Skeletal muscle satellite cell (primary cell): ENCODE measurements around the gene AUTS2.
A peak's percentile ranks its signal among the peaks of the same experiment; 100 is the strongest.

ENCODE experiments used
- H3K27me3 ChIP-seq: 2 replicates; pipeline ENCODE4 v1.7.0; 2013; ENCODE audit warnings: low read length; ENCODE audit not compliant: control insufficient read depth, insufficient read depth
- H3K36me3 ChIP-seq: 2 replicates; pipeline ENCODE4 v1.7.0; 2013; ENCODE audit warnings: mild to moderate bottlenecking, control low read depth, low read length; ENCODE audit not compliant: insufficient read depth
- H3K4me1 ChIP-seq: 2 replicates; pipeline ENCODE4 v1.7.0; 2013; ENCODE audit warnings: low read length; ENCODE audit not compliant: control insufficient read depth, insufficient read depth
- H3K4me2 ChIP-seq: 2 replicates; pipeline ENCODE4 v1.7.0; 2013; ENCODE audit warnings: mild to moderate bottlenecking, low read length
- H3K4me3 ChIP-seq: 2 replicates; pipeline ENCODE4 v1.7.0; 2013; ENCODE audit warnings: low read length
- H3K9ac ChIP-seq: 2 replicates; pipeline ENCODE4 v1.7.0; 2013; ENCODE audit warnings: mild to moderate bottlenecking, low read depth, low read length, moderate library complexity
- H3K9me3 ChIP-seq: replicated peaks from 2 replicates; pipeline ENCODE4 v1.7.0; 2013; ENCODE audit warnings: mild to moderate bottlenecking, control low read depth, low read length

The AUTS2 gene

GRCh38 chr7:70679661-70680060, 1081.4 kb downstream of the AUTS2 start:
- no peak overlapping the region for H3K4me2 ChIP-seq
- no peaks in the 10 kb centered on the region for H3K36me3 ChIP-seq
- no peak overlapping the region for H3K9ac ChIP-seq
- no peaks in the 10 kb centered on the region for H3K4me1 ChIP-seq
- H3K4me3 ChIP-seq: no peak overlapping the region
- no peaks in the 10 kb centered on the region for H3K27me3 ChIP-seq
- H3K9me3 ChIP-seq: no peaks in the 10 kb centered on the region

GRCh38 chr7:70680306-70680705, 1082.0 kb downstream of the AUTS2 start:
- H3K9ac ChIP-seq: no peak overlapping the region
- no peak overlapping the region for H3K4me2 ChIP-seq
- H3K4me3 ChIP-seq: no peak overlapping the region
- no peaks in the 10 kb centered on the region for H3K4me1 ChIP-seq
- no peaks in the 10 kb centered on the region for H3K27me3 ChIP-seq
- H3K9me3 ChIP-seq: no peaks in the 10 kb centered on the region
- no peaks in the 10 kb centered on the region for H3K36me3 ChIP-seq

GRCh38 chr7:70680743-70681468, 1082.6 kb downstream of the AUTS2 start:
- no peak overlapping the region for H3K9ac ChIP-seq
- no peaks in the 10 kb centered on the region for H3K36me3 ChIP-seq
- no peaks in the 10 kb centered on the region for H3K9me3 ChIP-seq
- no peak overlapping the region for H3K4me3 ChIP-seq
- no peak overlapping the region for H3K4me2 ChIP-seq
- H3K4me1 ChIP-seq: no peaks in the 10 kb centered on the region
- no peaks in the 10 kb centered on the region for H3K27me3 ChIP-seq

GRCh38 chr7:70681469-70682350, 1083.4 kb downstream of the AUTS2 start:
- H3K36me3 ChIP-seq: no peaks in the 10 kb centered on the region
- no peaks in the 10 kb centered on the region for H3K4me1 ChIP-seq
- no peak overlapping the region for H3K9ac ChIP-seq
- no peaks in the 10 kb centered on the region for H3K27me3 ChIP-seq
- no peak overlapping the region for H3K4me2 ChIP-seq
- H3K4me3 ChIP-seq: no peak overlapping the region
- H3K9me3 ChIP-seq: no peaks in the 10 kb centered on the region

GRCh38 chr7:70684173-70684572, 1085.9 kb downstream of the AUTS2 start:
- no peak overlapping the region for H3K4me2 ChIP-seq

GRCh38 chr7:70693321-70693685, 1095.0 kb downstream of the AUTS2 start:
- peak overlapping the region; percentile 90 for H3K4me2 ChIP-seq
- H3K27me3 ChIP-seq: no peaks in the 10 kb centered on the region
- peaks cover 24% of the 10 kb centered on the region for H3K4me1 ChIP-seq
- H3K9me3 ChIP-seq: no peaks in the 10 kb centered on the region
- no peaks in the 10 kb centered on the region for H3K36me3 ChIP-seq
- H3K9ac ChIP-seq: peak overlapping the region; percentile 94
- H3K4me3 ChIP-seq: peak overlapping the region; percentile 97

More at GRCh38 chr7:70684173-70684572, 1085.9 kb downstream of the AUTS2 start:
- no peak overlapping the region for H3K9ac ChIP-seq
- H3K4me3 ChIP-seq: no peak overlapping the region
- H3K27me3 ChIP-seq: no peaks in the 10 kb centered on the region
- no peaks in the 10 kb centered on the region for H3K4me1 ChIP-seq
- H3K36me3 ChIP-seq: no peaks in the 10 kb centered on the region
- H3K9me3 ChIP-seq: no peaks in the 10 kb centered on the region

- Histone ChIP-seq H3K36me3 (no peaks in the 10 kb centered on the region), H3K4me2 (peak overlapping the region; percentile 90), H3K4me1 (peaks cover 24% of the 10 kb centered on the region), H3K27me3 (no peaks in the 10 kb centered on the region), H3K9me3 (no peaks in the 10 kb centered on the region), H3K9ac (peak overlapping the region; percentile 94), H3K4me3 (peak overlapping the region; percentile 97)
Measured at GRCh38 chr7:70693686-70694433, 1095.6 kb downstream of the AUTS2 start.

- H3K9me3 ChIP-seq: no peaks in the 10 kb centered on the region
- peak overlapping the region; percentile 97 for H3K4me3 ChIP-seq
- H3K4me2 ChIP-seq: peak overlapping the region; percentile 90
- no peaks in the 10 kb centered on the region for H3K27me3 ChIP-seq
- H3K4me1 ChIP-seq: peaks cover 24% of the 10 kb centered on the region
- peak overlapping the region; percentile 94 for H3K9ac ChIP-seq
- H3K36me3 ChIP-seq: no peaks in the 10 kb centered on the region
Measured at GRCh38 chr7:70694434-70694970, 1096.2 kb downstream of the AUTS2 start.

GRCh38 chr7:70694971-70695794, 1096.9 kb downstream of the AUTS2 start:
- H3K4me1 ChIP-seq: peaks cover 24% of the 10 kb centered on the region
- peak overlapping the region; percentile 97 for H3K4me3 ChIP-seq
- H3K36me3 ChIP-seq: no peaks in the 10 kb centered on the region
- H3K9ac ChIP-seq: peak overlapping the region; percentile 94
- H3K27me3 ChIP-seq: no peaks in the 10 kb centered on the region
- H3K4me2 ChIP-seq: peak overlapping the region; percentile 90
- H3K9me3 ChIP-seq: no peaks in the 10 kb centered on the region

- Histone ChIP-seq H3K9me3 (no peaks in the 10 kb centered on the region), H3K4me3 (peak overlapping the region; percentile 97), H3K36me3 (no peaks in the 10 kb centered on the region), H3K9ac (peak overlapping the region; percentile 94), H3K4me1 (peaks cover 24% of the 10 kb centered on the region), H3K4me2 (peak overlapping the region; percentile 90), H3K27me3 (no peaks in the 10 kb centered on the region)
Measured at GRCh38 chr7:70695795-70696083, 1097.5 kb downstream of the AUTS2 start.
